Measurements from ENCODE around the gene GNAT1.

DNA sequence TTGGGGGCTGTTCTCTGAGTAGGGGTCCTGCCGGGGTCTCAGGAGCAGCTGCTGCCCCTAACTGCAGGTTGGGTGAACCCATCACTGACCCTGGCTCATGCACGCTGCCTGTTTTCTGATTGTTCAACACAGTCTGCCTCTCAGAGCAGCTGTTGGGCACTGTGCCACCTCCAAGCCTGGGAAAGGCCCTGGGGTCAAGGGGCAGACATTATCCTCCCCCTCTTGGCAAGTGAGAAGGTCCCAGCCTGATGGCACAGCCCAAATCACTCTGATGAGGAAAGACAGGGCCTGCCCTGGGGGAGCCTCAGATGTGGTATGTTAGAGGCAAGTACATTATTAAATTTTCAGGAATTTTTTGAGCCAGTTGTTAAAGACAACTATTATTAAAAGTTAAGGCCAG, 14.1 kb upstream of the GNAT1 start:
- TF ChIP-seq FOXP2 (optimal IDR thresholded peaks at IDR 0.05; ENCODE audit: borderline replicate concordance, extremely low read depth, extremely low read length, insufficient read depth) (no peak), TAF1 (IDR thresholded peaks at IDR 0.05; ENCODE audit: borderline replicate concordance, insufficient read depth, low read length) (no peak), POLR2AphosphoS5 (IDR thresholded peaks at IDR 0.05; ENCODE audit: low read depth, low read length) (no peak), REST (IDR thresholded peaks at IDR 0.05; ENCODE audit: insufficient read depth in 1 of 2, low read depth in 2 of 2, low read length in 2 of 2) (no peak), SIN3A (IDR thresholded peaks at IDR 0.05; ENCODE audit: borderline replicate concordance, insufficient read depth, low read length) (no peak)
